ENCODE measurements around the gene PGAM1.

DNA sequence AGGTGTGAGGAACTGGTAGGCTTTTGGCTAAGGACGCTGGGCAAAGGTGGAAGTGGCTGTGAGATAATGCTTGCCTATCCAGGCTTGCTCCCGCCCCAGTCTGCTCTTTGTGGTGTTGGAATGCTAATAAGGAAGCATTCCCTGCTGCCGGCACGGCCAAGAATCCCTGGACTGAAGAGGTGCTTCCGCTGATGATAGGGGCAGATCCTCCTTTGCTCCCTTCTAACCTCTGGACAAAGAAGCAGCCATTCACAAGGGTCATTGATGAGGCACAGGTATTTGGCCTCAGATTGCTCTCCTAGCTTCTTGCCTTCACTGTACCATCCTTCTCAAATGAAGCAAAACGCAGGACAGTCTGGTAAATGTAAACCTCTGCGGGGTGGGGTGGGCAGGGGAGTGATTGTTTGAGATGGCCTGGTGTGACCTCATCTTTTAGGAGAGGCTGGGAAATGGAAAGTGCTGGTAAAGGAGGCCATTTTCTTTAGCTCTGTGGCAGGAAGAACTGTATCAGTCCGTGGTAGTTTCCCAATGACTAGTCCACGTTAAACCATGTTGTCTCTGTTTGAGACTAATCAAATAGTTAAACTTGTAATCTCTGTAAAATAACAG is 1.7 kb downstream of the PGAM1 start:
- TF ChIP-seq, protein P1, sequence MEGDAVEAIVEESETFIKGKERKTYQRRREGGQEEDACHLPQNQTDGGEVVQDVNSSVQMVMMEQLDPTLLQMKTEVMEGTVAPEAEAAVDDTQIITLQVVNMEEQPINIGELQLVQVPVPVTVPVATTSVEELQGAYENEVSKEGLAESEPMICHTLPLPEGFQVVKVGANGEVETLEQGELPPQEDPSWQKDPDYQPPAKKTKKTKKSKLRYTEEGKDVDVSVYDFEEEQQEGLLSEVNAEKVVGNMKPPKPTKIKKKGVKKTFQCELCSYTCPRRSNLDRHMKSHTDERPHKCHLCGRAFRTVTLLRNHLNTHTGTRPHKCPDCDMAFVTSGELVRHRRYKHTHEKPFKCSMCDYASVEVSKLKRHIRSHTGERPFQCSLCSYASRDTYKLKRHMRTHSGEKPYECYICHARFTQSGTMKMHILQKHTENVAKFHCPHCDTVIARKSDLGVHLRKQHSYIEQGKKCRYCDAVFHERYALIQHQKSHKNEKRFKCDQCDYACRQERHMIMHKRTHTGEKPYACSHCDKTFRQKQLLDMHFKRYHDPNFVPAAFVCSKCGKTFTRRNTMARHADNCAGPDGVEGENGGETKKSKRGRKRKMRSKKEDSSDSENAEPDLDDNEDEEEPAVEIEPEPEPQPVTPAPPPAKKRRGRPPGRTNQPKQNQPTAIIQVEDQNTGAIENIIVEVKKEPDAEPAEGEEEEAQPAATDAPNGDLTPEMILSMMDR (IDR thresholded peaks at IDR 0.05) = no peak
- no peak for TF ChIP-seq POLR2A (IDR thresholded peaks at IDR 0.05)

Measured in upper lobe of left lung (tissue), 4 donors.